Memory B cell (primary cell): ENCODE measurements around the gene ODAD4.
A peak's percentile ranks its signal among the peaks of the same experiment; 100 is the strongest.

Experiments used
- ATAC-seq: fragments of 150-1000 bp; cut with Tn5 transposase; 2 replicates; pipeline ENCODE4 v1.10.0; 2021; ENCODE audit warnings: low read depth, mild to moderate bottlenecking, moderate library complexity
- DNase-seq, 2 donors: peaks; one replicate each; pipeline ENCODE4 v3.0.0; 2022; ENCODE audit warnings: low spot score in 2 of 2
- H3K27ac Mint-ChIP-seq: one replicate; pipeline ENCODE4 v1.8.0; 2022; ENCODE audit warnings: mild to moderate bottlenecking, moderate library complexity, mixed read lengths
- H3K27me3 Mint-ChIP-seq: one replicate; pipeline ENCODE4 v1.8.0; 2022; ENCODE audit warnings: mixed read lengths
- H3K36me3 Mint-ChIP-seq: one replicate; pipeline ENCODE4 v1.8.0; 2022; ENCODE audit warnings: mild to moderate bottlenecking, mixed read lengths
- H3K4me1 Mint-ChIP-seq: one replicate; pipeline ENCODE4 v1.8.0; 2022; ENCODE audit warnings: mixed read lengths
- H3K4me3 Mint-ChIP-seq: one replicate; pipeline ENCODE4 v1.8.0; 2022; ENCODE audit warnings: mild to moderate bottlenecking, moderate library complexity, mixed read lengths
- H3K9me3 Mint-ChIP-seq: one replicate; pipeline ENCODE4 v1.8.0; 2022; ENCODE audit warnings: mixed read lengths

Gene ODAD4

GRCh38 chr17:41939693-41940090, 9.3 kb downstream of the ODAD4 start:
- no peaks in the 10 kb centered on the region for H3K9me3 Mint-ChIP-seq
- no peak overlapping the region for H3K27ac Mint-ChIP-seq
- no peaks in the 10 kb centered on the region for H3K36me3 Mint-ChIP-seq
- no peaks in the 10 kb centered on the region for H3K4me1 Mint-ChIP-seq
- DNase-seq, result no peak
- ATAC-seq, result no peak
- no peak overlapping the region for H3K4me3 Mint-ChIP-seq
- H3K27me3 Mint-ChIP-seq, result no peaks in the 10 kb centered on the region

GRCh38 chr17:41941168-41941567, 10.8 kb downstream of the ODAD4 start:
- Mint-ChIP-seq H3K27me3 (no peaks in the 10 kb centered on the region), H3K4me3 (no peak overlapping the region), H3K9me3 (no peaks in the 10 kb centered on the region), H3K27ac (no peak overlapping the region), H3K4me1 (no peaks in the 10 kb centered on the region), H3K36me3 (no peaks in the 10 kb centered on the region)
- no peak for DNase-seq
- no peak for ATAC-seq

GRCh38 chr17:41942626-41943373, 12.4 kb downstream of the ODAD4 start:
- ATAC-seq (no peak), DNase-seq (no peak)
- Mint-ChIP-seq H3K4me1 (no peaks in the 10 kb centered on the region), H3K27ac (no peak overlapping the region), H3K4me3 (no peak overlapping the region), H3K27me3 (no peaks in the 10 kb centered on the region), H3K9me3 (no peaks in the 10 kb centered on the region), H3K36me3 (no peaks in the 10 kb centered on the region)

GRCh38 chr17:41943492-41943891, 13.1 kb downstream of the ODAD4 start:
- Mint-ChIP-seq H3K4me3 (no peak overlapping the region), H3K9me3 (no peaks in the 10 kb centered on the region), H3K36me3 (no peaks in the 10 kb centered on the region), H3K27me3 (no peaks in the 10 kb centered on the region), H3K27ac (no peak overlapping the region), H3K4me1 (no peaks in the 10 kb centered on the region)
- ATAC-seq, result no peak
- no peak for DNase-seq

- Mint-ChIP-seq H3K27ac (no peak overlapping the region), H3K4me1 (no peaks in the 10 kb centered on the region), H3K36me3 (no peaks in the 10 kb centered on the region), H3K4me3 (no peak overlapping the region), H3K27me3 (no peaks in the 10 kb centered on the region), H3K9me3 (no peaks in the 10 kb centered on the region)
- ATAC-seq (no peak), DNase-seq (no peak)
Observed at GRCh38 chr17:41944943-41945342, 14.5 kb downstream of the ODAD4 start.

GRCh38 chr17:41948762-41949460, 18.5 kb downstream of the ODAD4 start:
- no peaks in the 10 kb centered on the region for H3K9me3 Mint-ChIP-seq
- DNase-seq (no peak), ATAC-seq (no peak)
- H3K4me3 Mint-ChIP-seq, result no peak overlapping the region
- H3K27me3 Mint-ChIP-seq, result no peaks in the 10 kb centered on the region
- no peaks in the 10 kb centered on the region for H3K36me3 Mint-ChIP-seq
- H3K27ac Mint-ChIP-seq, result no peak overlapping the region
- H3K4me1 Mint-ChIP-seq, result no peaks in the 10 kb centered on the region

GRCh38 chr17:41956522-41956921, 26.1 kb downstream of the ODAD4 start:
- Mint-ChIP-seq H3K4me3 (no peak overlapping the region), H3K9me3 (no peaks in the 10 kb centered on the region), H3K27ac (no peak overlapping the region), H3K27me3 (peaks cover 2% of the 10 kb centered on the region), H3K4me1 (no peaks in the 10 kb centered on the region), H3K36me3 (no peaks in the 10 kb centered on the region)
- DNase-seq, result no peak
- no peak for ATAC-seq

GRCh38 chr17:41957031-41957868, 26.8 kb downstream of the ODAD4 start:
- no peaks in the 10 kb centered on the region for H3K36me3 Mint-ChIP-seq
- DNase-seq, result no peak
- no peak overlapping the region for H3K4me3 Mint-ChIP-seq
- ATAC-seq, result no peak
- no peaks in the 10 kb centered on the region for H3K4me1 Mint-ChIP-seq
- peaks cover 2% of the 10 kb centered on the region for H3K27me3 Mint-ChIP-seq
- H3K9me3 Mint-ChIP-seq, result no peaks in the 10 kb centered on the region
- H3K27ac Mint-ChIP-seq, result no peak overlapping the region

- peaks cover 2% of the 10 kb centered on the region for H3K27me3 Mint-ChIP-seq
- no peaks in the 10 kb centered on the region for H3K4me1 Mint-ChIP-seq
- H3K9me3 Mint-ChIP-seq, result no peaks in the 10 kb centered on the region
- no peak for DNase-seq
- ATAC-seq, result no peak
- no peak overlapping the region for H3K4me3 Mint-ChIP-seq
- H3K36me3 Mint-ChIP-seq, result no peaks in the 10 kb centered on the region
- no peak overlapping the region for H3K27ac Mint-ChIP-seq
Observed at GRCh38 chr17:41957869-41958439, 27.5 kb downstream of the ODAD4 start.

GRCh38 chr17:41959030-41959335, 28.6 kb downstream of the ODAD4 start:
- Mint-ChIP-seq H3K27me3 (peaks cover 2% of the 10 kb centered on the region), H3K4me3 (no peak overlapping the region), H3K9me3 (no peaks in the 10 kb centered on the region), H3K4me1 (no peaks in the 10 kb centered on the region), H3K36me3 (no peaks in the 10 kb centered on the region), H3K27ac (no peak overlapping the region)
- ATAC-seq (no peak), DNase-seq (no peak)

GRCh38 chr17:41959336-41960095, 29.1 kb downstream of the ODAD4 start:
- no peak for DNase-seq
- no peaks in the 10 kb centered on the region for H3K36me3 Mint-ChIP-seq
- no peaks in the 10 kb centered on the region for H3K4me1 Mint-ChIP-seq
- H3K9me3 Mint-ChIP-seq, result no peaks in the 10 kb centered on the region
- no peak for ATAC-seq
- H3K27me3 Mint-ChIP-seq, result peaks cover 2% of the 10 kb centered on the region
- H3K27ac Mint-ChIP-seq, result no peak overlapping the region
- no peak overlapping the region for H3K4me3 Mint-ChIP-seq

- no peak overlapping the region for H3K4me3 Mint-ChIP-seq
- no peaks in the 10 kb centered on the region for H3K36me3 Mint-ChIP-seq
- peaks cover 2% of the 10 kb centered on the region for H3K27me3 Mint-ChIP-seq
- peaks cover 11% of the 10 kb centered on the region for H3K4me1 Mint-ChIP-seq
- DNase-seq (no peak), ATAC-seq (no peak)
- no peaks in the 10 kb centered on the region for H3K9me3 Mint-ChIP-seq
- no peak overlapping the region for H3K27ac Mint-ChIP-seq
Observed at GRCh38 chr17:41962111-41962510, 31.7 kb downstream of the ODAD4 start.

GRCh38 chr17:41962768-41963434, 32.5 kb downstream of the ODAD4 start:
- H3K4me3 Mint-ChIP-seq, result no peak overlapping the region
- no peaks in the 10 kb centered on the region for H3K36me3 Mint-ChIP-seq
- no peak overlapping the region for H3K27ac Mint-ChIP-seq
- ATAC-seq, result peak; percentile 28
- H3K27me3 Mint-ChIP-seq, result peaks cover 2% of the 10 kb centered on the region
- peaks cover 11% of the 10 kb centered on the region for H3K4me1 Mint-ChIP-seq
- H3K9me3 Mint-ChIP-seq, result no peaks in the 10 kb centered on the region
- peak; percentile 70 to 76 for DNase-seq
